Placental epithelial cell (primary cell): ENCODE data around the gene ZSCAN5C. TPM values are rescaled to one million over a fixed set of nuclear protein-coding genes. Genes with fewer than 3 reads are reported as not detected.

Experiments used
- total RNA-seq: library from RNA; depleted of rRNA; stranded (reverse); fragments of >200 nt; gene quantifications from 2 replicates; pipeline ENCODE4 v1.2.3, GENCODE V29; 2012

The ZSCAN5C gene
- not detected in 2 replicates for total RNA-seq

GRCh38 chr19:56201973-56202372 is at the start of gene ZSCAN5C:
Gene ZSCAN5C, plus strand, starts transcription at chr19:56202273. Its CDS starts 3,641 bp downstream, at chr19:56205914.

DNA sequence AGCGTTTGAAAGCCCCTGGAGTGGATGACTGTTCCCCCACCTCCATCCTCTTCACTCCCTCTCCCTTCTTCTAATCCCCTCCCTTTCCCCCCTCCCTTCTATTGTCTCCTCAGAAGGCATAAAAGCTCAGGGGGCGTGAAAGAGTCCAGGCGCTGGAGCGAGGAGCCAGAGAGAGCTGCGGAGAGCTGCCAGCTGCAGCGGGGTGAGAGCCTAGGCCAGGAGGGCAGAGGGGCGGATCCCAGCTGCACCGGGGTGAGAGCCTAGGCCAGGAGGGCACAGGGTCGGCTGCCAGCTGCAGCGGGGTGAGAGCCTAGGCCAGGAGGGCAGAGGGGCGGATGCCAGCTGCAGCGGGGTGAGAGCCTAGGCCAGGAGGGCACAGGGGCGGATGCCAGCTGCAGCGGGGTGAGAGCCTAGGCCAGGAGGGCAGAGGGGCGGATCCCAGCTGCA is 26.2 kb upstream of the ZSCAN5C start, which contains the start of gene GALP:
TSS of gene GALP (plus strand) at position 148 of the 447 bp plus-strand sequence. CDS start 1,101 bp downstream, outside the sequence.

DNA sequence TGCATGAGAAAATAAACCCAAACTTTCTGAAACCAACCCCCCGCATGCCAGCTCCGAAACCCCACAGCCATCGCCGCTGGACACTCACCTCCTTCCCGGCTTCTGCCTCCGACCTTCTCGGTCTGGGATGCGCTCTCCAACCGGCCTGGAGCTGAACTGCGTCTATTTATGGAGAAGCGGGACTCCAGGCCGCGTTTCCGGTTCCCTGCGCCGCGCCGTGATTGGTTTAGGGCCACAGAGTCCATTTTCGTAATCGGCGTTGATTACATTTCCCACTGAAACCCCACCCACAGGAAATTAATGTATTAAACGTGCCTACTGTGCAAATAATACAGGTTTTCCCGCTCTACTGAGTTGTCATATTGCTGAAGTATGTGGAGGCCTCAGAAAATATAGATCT is 4.4 kb upstream of the ZSCAN5C start, which contains the start of gene ZSCAN5B:
TSS of gene ZSCAN5B (minus strand) at position 138 of the 400 bp plus-strand sequence. CDS start 4,731 bp downstream, outside the sequence.

Other genes starting within 250 kb of the ZSCAN5C start
- not detected in 2 replicates for gene NLRP5, start 215.5 kb upstream of the ZSCAN5C start, total RNA-seq
- gene ZNF787, start 81.0 kb upstream of the ZSCAN5C start, total RNA-seq = 26.7 and 32.0 TPM in 2 replicates
- 15.7 and 17.8 TPM in 2 replicates for gene ZNF444, start 61.0 kb upstream of the ZSCAN5C start, total RNA-seq
- not detected in 2 replicates for gene GALP, start 26.3 kb upstream of the ZSCAN5C start, total RNA-seq
- 0.11 TPM in 1 of 2 replicates, not detected in the other for gene ZSCAN5B, start 4.5 kb upstream of the ZSCAN5C start, total RNA-seq
- not detected in 2 replicates for gene EDDM13, start 70.5 kb downstream of the ZSCAN5C start, total RNA-seq
- 7.5 and 13.2 TPM in 2 replicates for gene ZSCAN5A, start 112.6 kb downstream of the ZSCAN5C start, total RNA-seq
- 3.3 and 3.9 TPM in 2 replicates for gene ZNF582, start 191.3 kb downstream of the ZSCAN5C start, total RNA-seq
- 5.5 and 12.6 TPM in 2 replicates for gene ZNF583, start 202.1 kb downstream of the ZSCAN5C start, total RNA-seq